ENCODE measurements around the gene SPINT2.

DNA sequence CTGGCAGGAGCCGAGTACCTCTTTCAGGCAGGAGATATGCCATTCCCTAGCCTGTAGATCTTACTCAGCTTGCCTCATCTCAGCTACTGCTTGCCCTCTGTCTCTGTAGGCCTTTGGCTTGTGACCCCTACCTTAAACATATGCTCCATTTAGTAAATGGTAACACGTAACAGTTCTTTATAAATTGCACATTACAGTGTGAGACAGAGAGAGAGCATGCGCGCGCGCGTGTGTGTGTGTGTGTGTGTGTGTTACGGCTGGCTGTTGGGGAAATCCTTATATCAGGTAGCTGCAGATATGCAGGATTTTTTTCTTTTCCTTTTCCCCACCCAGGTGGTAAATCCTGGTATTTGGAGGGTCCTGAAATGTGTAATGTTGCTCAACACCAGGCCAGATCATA lies 4.2 kb downstream of the SPINT2 start:
- TF ChIP-seq FOXK2 (IDR thresholded peaks at IDR 0.05) (no peak), L3MBTL2 (conservative IDR thresholded peaks at IDR 0.05) (no peak)
- TF ChIP-seq, protein P1, sequence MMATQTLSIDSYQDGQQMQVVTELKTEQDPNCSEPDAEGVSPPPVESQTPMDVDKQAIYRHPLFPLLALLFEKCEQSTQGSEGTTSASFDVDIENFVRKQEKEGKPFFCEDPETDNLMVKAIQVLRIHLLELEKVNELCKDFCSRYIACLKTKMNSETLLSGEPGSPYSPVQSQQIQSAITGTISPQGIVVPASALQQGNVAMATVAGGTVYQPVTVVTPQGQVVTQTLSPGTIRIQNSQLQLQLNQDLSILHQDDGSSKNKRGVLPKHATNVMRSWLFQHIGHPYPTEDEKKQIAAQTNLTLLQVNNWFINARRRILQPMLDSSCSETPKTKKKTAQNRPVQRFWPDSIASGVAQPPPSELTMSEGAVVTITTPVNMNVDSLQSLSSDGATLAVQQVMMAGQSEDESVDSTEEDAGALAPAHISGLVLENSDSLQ (IDR thresholded peaks at IDR 0.05), result no peak
